ENCODE measurements around the gene CAPZA3. TPM values are rescaled to one million over a fixed set of nuclear protein-coding genes. Genes with fewer than 3 reads are reported as not detected.

Gene CAPZA3
- total and polyA plus RNA-seq, 2 donors (not counting 3 experiments of a cell fraction or from before 2014, with no cell fraction given) = not detected

DNA sequence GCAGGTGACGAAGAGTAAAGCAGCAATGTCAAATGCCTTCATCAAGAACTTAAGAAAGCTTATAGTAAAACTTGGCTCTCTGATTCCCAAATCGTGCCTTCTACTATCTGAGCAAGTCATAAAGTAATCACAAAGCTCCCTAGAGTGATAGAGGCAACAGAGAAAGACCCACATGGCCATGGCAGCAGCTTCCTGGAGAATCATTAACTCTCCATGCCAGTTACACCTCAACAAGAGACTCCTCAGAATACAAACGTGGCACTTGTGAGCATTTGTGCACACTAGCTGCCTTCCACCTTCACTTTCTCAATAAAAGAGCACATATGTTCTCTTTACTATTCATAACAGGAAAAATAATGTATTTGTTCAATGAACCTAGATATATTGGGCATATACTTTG, 48.1 kb upstream of the CAPZA3 start:
- FAIRE-seq (no peak), DNase-seq (ENCODE audit: low read depth, low spot score) (no peak)
- no peaks in the 10 kb centered on the region for H3K79me2 ChIP-seq (ENCODE audit: control insufficient read depth, insufficient read depth, low read length)
- H3K36me3 ChIP-seq (ENCODE audit: control insufficient read depth in 2 of 2, extremely low read depth in 1 of 2, insufficient read depth in 2 of 2, low read length in 2 of 2) = no peaks in the 10 kb centered on the region
- no peak overlapping the region for H2AFZ ChIP-seq (ENCODE audit: low read depth, low read length)
- H3K4me1 ChIP-seq (ENCODE audit: control insufficient read depth, extremely low read depth, insufficient read depth, low read length) = no peaks in the 10 kb centered on the region
- H3K4me2 ChIP-seq (ENCODE audit: insufficient read depth, low read length) = no peak overlapping the region
- no peak overlapping the region for H3K4me3 ChIP-seq (replicated peaks in 1 of 3; ENCODE audit: insufficient read depth in 1 of 3, low read depth in 1 of 3, low read length in 3 of 3)
- no peaks in the 10 kb centered on the region for H3K9me1 ChIP-seq (replicated peaks; ENCODE audit: control insufficient read depth, extremely low read depth, insufficient read depth, low read length)
- dilution Hi-C loops (cut with MboI; ENCODE audit: extremely low pct_ligation_motif_present, low sequenced_read_pairs) (no loop called here), intact Hi-C loops (cut with micrococcal nuclease) (no loop called here)
- POLR2A ChIA-PET = no interaction called here
- no TSS peak for BruUV-seq (replicated peaks)
- no peak for TF ChIP-seq FOS (IDR thresholded peaks at IDR 0.05; ENCODE audit: borderline replicate concordance, insufficient read depth, low read length)
- no peak for TF ChIP-seq POLR2A (IDR thresholded peaks at IDR 0.05; ENCODE audit: low read depth, low read length)
- TF ChIP-seq, protein P1, sequence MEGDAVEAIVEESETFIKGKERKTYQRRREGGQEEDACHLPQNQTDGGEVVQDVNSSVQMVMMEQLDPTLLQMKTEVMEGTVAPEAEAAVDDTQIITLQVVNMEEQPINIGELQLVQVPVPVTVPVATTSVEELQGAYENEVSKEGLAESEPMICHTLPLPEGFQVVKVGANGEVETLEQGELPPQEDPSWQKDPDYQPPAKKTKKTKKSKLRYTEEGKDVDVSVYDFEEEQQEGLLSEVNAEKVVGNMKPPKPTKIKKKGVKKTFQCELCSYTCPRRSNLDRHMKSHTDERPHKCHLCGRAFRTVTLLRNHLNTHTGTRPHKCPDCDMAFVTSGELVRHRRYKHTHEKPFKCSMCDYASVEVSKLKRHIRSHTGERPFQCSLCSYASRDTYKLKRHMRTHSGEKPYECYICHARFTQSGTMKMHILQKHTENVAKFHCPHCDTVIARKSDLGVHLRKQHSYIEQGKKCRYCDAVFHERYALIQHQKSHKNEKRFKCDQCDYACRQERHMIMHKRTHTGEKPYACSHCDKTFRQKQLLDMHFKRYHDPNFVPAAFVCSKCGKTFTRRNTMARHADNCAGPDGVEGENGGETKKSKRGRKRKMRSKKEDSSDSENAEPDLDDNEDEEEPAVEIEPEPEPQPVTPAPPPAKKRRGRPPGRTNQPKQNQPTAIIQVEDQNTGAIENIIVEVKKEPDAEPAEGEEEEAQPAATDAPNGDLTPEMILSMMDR (IDR thresholded peaks at IDR 0.05; ENCODE audit: extremely low read depth in 1 of 2, insufficient read depth in 1 of 2, low read depth in 1 of 2, low read length in 2 of 2) = no peak
- TF ChIP-seq MYC (IDR thresholded peaks at IDR 0.05; ENCODE audit: low read depth, low read length) = no peak
- no peak for TF ChIP-seq POLR2AphosphoS5 (IDR thresholded peaks at IDR 0.05; ENCODE audit: insufficient read depth, low read depth, low read length)
- TF ChIP-seq JUN (IDR thresholded peaks at IDR 0.05; ENCODE audit: borderline replicate concordance, insufficient read depth, insufficient read length, low read depth) = no peak
- TF ChIP-seq EZH2 (IDR thresholded peaks at IDR 0.05; ENCODE audit: borderline replicate concordance, low read depth, low read length, severe bottlenecking) = no peak
- no peak for TF ChIP-seq GATA2 (IDR thresholded peaks at IDR 0.05; ENCODE audit: insufficient read depth, insufficient read length, low read depth, low read length)
- TF ChIP-seq, protein P2, sequence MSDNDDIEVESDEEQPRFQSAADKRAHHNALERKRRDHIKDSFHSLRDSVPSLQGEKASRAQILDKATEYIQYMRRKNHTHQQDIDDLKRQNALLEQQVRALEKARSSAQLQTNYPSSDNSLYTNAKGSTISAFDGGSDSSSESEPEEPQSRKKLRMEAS (IDR thresholded peaks at IDR 0.05; ENCODE audit: insufficient read depth, insufficient read length) = no peak
- H4K20me1 ChIP-seq (replicated peaks; ENCODE audit: control insufficient read depth, extremely low read depth, insufficient read depth, low read length) = no peaks in the 10 kb centered on the region
- CTCF ChIA-PET = no interaction called here
- no peak overlapping the region for H3K27ac ChIP-seq (ENCODE audit: insufficient read depth, low read depth, low read length)
- no peaks in the 10 kb centered on the region for H3K9me3 ChIP-seq (replicated peaks; ENCODE audit: control insufficient read depth, insufficient read depth, low read length)
- no peaks in the 10 kb centered on the region for H3K27me3 ChIP-seq (ENCODE audit: control insufficient read depth in 2 of 2, insufficient read depth in 2 of 2, low read length in 2 of 2)
- H3K9ac ChIP-seq (replicated peaks; ENCODE audit: extremely low read depth, insufficient read depth, low read length) = no peak overlapping the region
